ENCODE data around the gene GRID1. TPM values are rescaled to one million over a fixed set of nuclear protein-coding genes. Genes with fewer than 3 reads are reported as not detected.
"Not testable (repeated sequence)": the region's sequence is repeated elsewhere in the genome, so short reads cannot be mapped to it uniquely, and the experiment has no call there.

Gene GRID1
- total and polyA plus RNA-seq, 5 donors from 2014 or later = not detected

DNA sequence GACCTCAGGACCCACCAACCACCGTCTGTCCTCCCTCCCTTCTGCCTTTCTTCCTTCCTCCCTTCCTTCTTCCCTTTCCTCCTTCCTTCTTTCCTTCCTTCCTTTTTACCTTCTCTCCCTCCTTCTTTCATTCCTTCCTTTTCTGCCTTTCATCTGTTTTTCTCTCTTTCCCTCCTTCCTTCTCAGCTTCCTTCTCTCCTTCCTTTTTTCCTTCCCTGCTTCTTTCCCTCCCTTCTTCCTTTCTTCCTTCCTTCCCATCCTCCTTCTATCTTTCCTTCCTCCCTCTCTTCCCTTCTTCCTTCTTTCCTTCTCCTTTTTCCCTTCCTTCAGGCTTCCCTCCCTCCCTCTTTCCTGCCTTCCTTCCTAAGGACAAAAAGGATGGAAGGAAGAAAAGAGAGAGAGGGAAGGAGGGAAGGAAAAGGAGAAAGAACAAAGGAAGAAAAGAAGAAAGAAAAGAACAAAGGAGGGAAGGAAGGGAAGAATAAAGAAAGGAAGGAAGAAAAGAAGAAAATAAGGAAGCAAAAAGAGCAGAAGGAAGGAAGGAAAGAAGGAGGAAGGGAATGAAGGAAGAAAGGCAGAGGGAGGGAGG is 405.0 kb downstream of the GRID1 start:
- Histone ChIP-seq H3K4me1 (ENCODE audit: control insufficient read depth, insufficient read depth, low read length, poor library complexity, severe bottlenecking) (no peaks in the 10 kb centered on the region), H3K27me3 (ENCODE audit: control insufficient read depth, insufficient read depth, low read length) (no peaks in the 10 kb centered on the region), H3K27ac (ENCODE audit: insufficient read depth, low read length, poor library complexity, severe bottlenecking) (no peak overlapping the region), H3K9me3 (ENCODE audit: control insufficient read depth in 2 of 2, low read length in 2 of 2) (no peaks in the 10 kb centered on the region), H3K4me3 (ENCODE audit: low read depth, low read length) (no peak overlapping the region), H3K36me3 (ENCODE audit: control insufficient read depth, insufficient read depth, low read length) (no peaks in the 10 kb centered on the region)
- Mint-ChIP-seq H3K4me1 (no peaks in the 10 kb centered on the region), H3K27me3 (peaks cover 14% of the 10 kb centered on the region), H3K9me3 (peaks cover 0 to 20% (median 6%) of the 10 kb centered on the region in 7 donors), H3K36me3 (peaks cover 5% of the 10 kb centered on the region), H3K4me3 (no peak overlapping the region), H3K27ac (no peak overlapping the region)
- ATAC-seq (ENCODE audit: low read depth in 2 of 2) (no peak), DNase-seq (no peak)

DNA sequence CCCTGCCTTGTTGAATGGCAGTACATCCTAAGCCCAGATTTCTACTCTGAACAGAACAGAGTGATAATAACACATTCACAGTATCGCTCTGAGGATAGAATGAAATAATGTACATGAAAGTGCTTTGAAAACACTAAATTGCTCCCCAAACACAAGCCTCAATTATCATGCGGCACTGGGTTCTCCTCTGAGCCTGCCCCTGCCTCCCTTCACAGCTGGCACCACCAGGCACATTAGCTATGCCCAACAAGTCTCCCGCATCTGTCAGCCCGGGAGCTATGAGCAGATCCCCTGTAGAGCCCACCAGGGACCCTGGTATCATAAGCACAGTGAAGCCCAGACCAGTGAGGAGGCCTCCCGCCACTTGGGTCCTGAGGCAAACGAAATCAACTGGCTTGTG is 405.5 kb downstream of the GRID1 start:
- H3K27me3 ChIP-seq (ENCODE audit: control insufficient read depth, insufficient read depth, low read length) = no peaks in the 10 kb centered on the region
- Mint-ChIP-seq H3K27me3 (peaks cover 14% of the 10 kb centered on the region), H3K4me1 (no peaks in the 10 kb centered on the region), H3K4me3 (no peak overlapping the region), H3K27ac (no peak overlapping the region), H3K36me3 (peaks cover 5% of the 10 kb centered on the region), H3K9me3 (peaks cover 0 to 20% (median 6%) of the 10 kb centered on the region in 7 donors)
- H3K4me3 ChIP-seq (ENCODE audit: low read depth, low read length) = no peak overlapping the region
- no peaks in the 10 kb centered on the region for H3K9me3 ChIP-seq (ENCODE audit: control insufficient read depth in 2 of 2, low read length in 2 of 2)
- no peaks in the 10 kb centered on the region for H3K4me1 ChIP-seq (ENCODE audit: control insufficient read depth, insufficient read depth, low read length, poor library complexity, severe bottlenecking)
- DNase-seq (no peak), ATAC-seq (ENCODE audit: low read depth in 2 of 2) (no peak)
- H3K27ac ChIP-seq (ENCODE audit: insufficient read depth, low read length, poor library complexity, severe bottlenecking) = no peak overlapping the region
- no peaks in the 10 kb centered on the region for H3K36me3 ChIP-seq (ENCODE audit: control insufficient read depth, insufficient read depth, low read length)

DNA sequence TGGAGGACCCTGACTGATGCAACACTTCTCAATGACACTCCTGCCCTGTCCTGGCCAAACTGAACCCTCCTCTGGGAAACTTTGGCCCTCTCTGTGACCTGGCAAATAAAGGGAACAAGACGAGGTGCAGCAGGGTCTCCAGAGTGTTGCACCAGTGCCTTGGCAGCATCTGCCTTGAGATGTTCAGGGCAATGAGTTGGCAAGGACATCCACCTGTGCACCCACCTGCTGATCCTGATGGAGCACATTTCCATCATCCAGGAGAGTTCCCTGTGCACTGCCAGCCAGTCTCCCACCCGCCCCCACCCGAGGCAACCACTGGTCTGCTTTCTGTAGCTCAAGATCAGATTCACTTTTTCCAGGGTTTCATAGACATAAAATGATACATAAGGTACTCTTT is 407.4 kb downstream of the GRID1 start:
- DNase-seq (no peak), ATAC-seq (ENCODE audit: low read depth in 2 of 2) (no peak)
- peaks cover 0 to 12% (median 4%) of the 10 kb centered on the region in 7 donors for H3K9me3 Mint-ChIP-seq
- Histone ChIP-seq H3K36me3 (ENCODE audit: control insufficient read depth, insufficient read depth, low read length) (no peaks in the 10 kb centered on the region), H3K27ac (ENCODE audit: insufficient read depth, low read length, poor library complexity, severe bottlenecking) (no peak overlapping the region), H3K9me3 (ENCODE audit: control insufficient read depth in 2 of 2, low read length in 2 of 2) (no peaks in the 10 kb centered on the region), H3K4me1 (ENCODE audit: control insufficient read depth, insufficient read depth, low read length, poor library complexity, severe bottlenecking) (no peaks in the 10 kb centered on the region), H3K4me3 (ENCODE audit: low read depth, low read length) (no peak overlapping the region), H3K27me3 (ENCODE audit: control insufficient read depth, insufficient read depth, low read length) (no peaks in the 10 kb centered on the region)
- H3K36me3 Mint-ChIP-seq = peaks cover 5% of the 10 kb centered on the region
- no peak overlapping the region for H3K4me3 Mint-ChIP-seq
- no peak overlapping the region for H3K27ac Mint-ChIP-seq
- no peaks in the 10 kb centered on the region for H3K4me1 Mint-ChIP-seq
- H3K27me3 Mint-ChIP-seq = peaks cover 14% of the 10 kb centered on the region

DNA sequence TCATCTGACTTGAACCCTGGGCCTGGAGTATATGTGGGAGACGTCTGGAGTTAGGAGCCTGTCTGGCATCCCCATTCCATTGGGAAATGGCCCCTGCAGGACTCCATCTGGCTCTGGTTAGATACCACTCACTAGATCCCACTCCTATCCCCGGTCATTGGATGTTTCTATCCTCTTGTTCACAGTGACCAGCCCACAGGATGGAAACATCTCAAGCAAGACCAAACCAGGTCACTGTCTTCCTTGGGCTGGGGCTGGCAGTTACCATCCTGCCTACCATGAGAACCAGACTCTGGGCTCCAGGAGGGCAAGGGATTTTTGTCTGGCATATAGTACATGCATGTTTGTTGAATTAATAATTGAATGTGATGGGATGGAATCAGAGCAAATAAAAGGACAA is 415.7 kb downstream of the GRID1 start:
- no peaks in the 10 kb centered on the region for H3K4me1 Mint-ChIP-seq

DNA sequence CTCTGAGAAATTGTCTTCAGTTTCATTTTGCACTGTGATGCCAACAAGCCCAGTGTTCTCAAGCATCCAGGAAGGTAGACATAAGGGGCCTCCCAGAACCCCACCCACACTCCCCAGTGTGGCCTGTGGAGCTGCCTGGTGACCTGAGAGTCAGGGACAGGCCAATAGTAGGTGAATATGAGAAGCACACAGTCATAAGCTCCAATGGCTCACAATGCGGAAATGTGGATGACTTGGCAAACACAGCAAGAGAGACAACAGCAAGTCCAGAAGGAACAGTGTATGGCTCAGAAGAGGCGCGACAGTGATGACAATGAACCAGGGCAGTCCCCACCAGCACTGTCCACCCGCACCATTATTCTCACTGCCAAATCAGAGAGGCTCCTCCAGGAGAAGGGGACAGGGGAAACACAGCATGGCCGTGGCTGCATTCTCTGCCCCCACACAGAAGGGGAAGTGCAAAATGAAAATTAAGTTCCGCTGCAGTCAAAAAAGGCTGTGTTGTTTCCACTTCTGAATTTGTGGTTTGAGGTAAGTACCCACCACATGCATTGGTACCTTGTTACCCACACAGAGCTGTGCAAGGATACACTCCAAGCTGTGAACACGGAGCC is 419.8 kb downstream of the GRID1 start:
- Histone ChIP-seq H3K4me1 (ENCODE audit: control insufficient read depth, insufficient read depth, low read length, poor library complexity, severe bottlenecking) (no peaks in the 10 kb centered on the region), H3K27ac (ENCODE audit: insufficient read depth, low read length, poor library complexity, severe bottlenecking) (no peak overlapping the region), H3K27me3 (ENCODE audit: control insufficient read depth, insufficient read depth, low read length) (peaks cover 5% of the 10 kb centered on the region), H3K9me3 (ENCODE audit: control insufficient read depth in 2 of 2, low read length in 2 of 2) (no peaks in the 10 kb centered on the region), H3K4me3 (ENCODE audit: low read depth, low read length) (no peak overlapping the region), H3K36me3 (ENCODE audit: control insufficient read depth, insufficient read depth, low read length) (no peaks in the 10 kb centered on the region)
- no peak for ATAC-seq (ENCODE audit: low read depth in 2 of 2)
- no peak overlapping the region for H3K27ac Mint-ChIP-seq
- DNase-seq = no peak
- no peaks in the 10 kb centered on the region for H3K9me3 Mint-ChIP-seq
- no peaks in the 10 kb centered on the region for H3K4me1 Mint-ChIP-seq
- H3K36me3 Mint-ChIP-seq = no peaks in the 10 kb centered on the region
- no peak overlapping the region for H3K4me3 Mint-ChIP-seq
- H3K27me3 Mint-ChIP-seq = no peaks in the 10 kb centered on the region

More for the DNA sequence above, 415.7 kb downstream of the GRID1 start:
- no peaks in the 10 kb centered on the region for H3K9me3 ChIP-seq (ENCODE audit: control insufficient read depth in 2 of 2, low read length in 2 of 2)
- no peaks in the 10 kb centered on the region for H3K4me1 ChIP-seq (ENCODE audit: control insufficient read depth, insufficient read depth, low read length, poor library complexity, severe bottlenecking)
- Mint-ChIP-seq H3K27ac (no peak overlapping the region), H3K36me3 (no peaks in the 10 kb centered on the region), H3K9me3 (peaks cover 0 to 4% (median 0%) of the 10 kb centered on the region in 7 donors), H3K4me3 (no peak overlapping the region), H3K27me3 (no peaks in the 10 kb centered on the region)
- no peaks in the 10 kb centered on the region for H3K36me3 ChIP-seq (ENCODE audit: control insufficient read depth, insufficient read depth, low read length)
- DNase-seq = no peak
- no peak overlapping the region for H3K4me3 ChIP-seq (ENCODE audit: low read depth, low read length)
- no peak overlapping the region for H3K27ac ChIP-seq (ENCODE audit: insufficient read depth, low read length, poor library complexity, severe bottlenecking)
- no peak for ATAC-seq (ENCODE audit: low read depth in 2 of 2)
- peaks cover 3% of the 10 kb centered on the region for H3K27me3 ChIP-seq (ENCODE audit: control insufficient read depth, insufficient read depth, low read length)

DNA sequence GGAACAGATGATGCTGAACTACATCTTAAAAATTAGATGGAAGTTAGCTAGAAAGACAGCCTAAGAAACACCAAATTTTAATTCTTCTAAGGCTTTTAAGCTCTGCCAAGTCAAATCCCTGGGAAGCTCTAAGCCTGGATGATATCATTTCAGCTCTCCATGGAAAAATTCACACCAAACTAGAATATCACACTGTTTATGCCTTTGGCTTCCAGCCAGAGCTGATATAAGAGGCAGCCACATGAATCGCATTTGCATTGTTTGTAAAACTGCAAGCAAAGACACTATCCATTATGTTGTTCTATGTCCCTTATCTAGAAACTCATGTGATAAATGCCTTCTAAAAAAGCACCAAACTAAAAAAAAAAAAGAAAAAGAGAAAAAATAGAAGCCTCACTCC is 430.4 kb downstream of the GRID1 start:
- Histone ChIP-seq H3K27ac (ENCODE audit: insufficient read depth, low read length, poor library complexity, severe bottlenecking) (no peak overlapping the region), H3K27me3 (ENCODE audit: control insufficient read depth, insufficient read depth, low read length) (no peaks in the 10 kb centered on the region), H3K9me3 (ENCODE audit: control insufficient read depth in 2 of 2, low read length in 2 of 2) (no peaks in the 10 kb centered on the region), H3K36me3 (ENCODE audit: control insufficient read depth, insufficient read depth, low read length) (no peaks in the 10 kb centered on the region), H3K4me1 (ENCODE audit: control insufficient read depth, insufficient read depth, low read length, poor library complexity, severe bottlenecking) (no peaks in the 10 kb centered on the region), H3K4me3 (ENCODE audit: low read depth, low read length) (no peak overlapping the region)
- Mint-ChIP-seq H3K27me3 (peaks cover under 1% of the 10 kb centered on the region), H3K36me3 (no peaks in the 10 kb centered on the region), H3K4me3 (no peak overlapping the region), H3K27ac (no peak overlapping the region), H3K9me3 (no peaks in the 10 kb centered on the region), H3K4me1 (no peaks in the 10 kb centered on the region)
- DNase-seq (no peak), ATAC-seq (ENCODE audit: low read depth in 2 of 2) (no peak)

DNA sequence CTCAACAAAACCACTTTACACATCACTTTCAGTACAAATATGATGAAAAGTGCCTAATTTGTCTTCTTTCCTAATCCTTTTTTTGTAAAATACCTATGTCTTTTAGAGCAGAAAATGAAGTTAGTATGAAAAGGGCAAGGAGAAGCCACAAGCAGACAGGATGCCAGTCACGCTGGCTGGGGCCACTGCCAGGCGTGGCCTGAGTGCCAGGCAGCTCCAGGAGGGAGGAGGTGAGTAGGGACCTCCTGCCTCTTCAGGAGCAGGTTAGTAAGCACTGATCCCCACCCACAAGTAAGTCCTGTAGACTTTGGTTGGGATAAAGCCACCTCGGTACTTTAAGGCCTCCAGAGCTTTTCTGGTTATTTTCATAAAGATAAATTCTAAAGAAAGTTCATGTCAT is 432.0 kb downstream of the GRID1 start:
- Histone ChIP-seq H3K27ac (ENCODE audit: insufficient read depth, low read length, poor library complexity, severe bottlenecking) (no peak overlapping the region), H3K27me3 (ENCODE audit: control insufficient read depth, insufficient read depth, low read length) (no peaks in the 10 kb centered on the region), H3K4me1 (ENCODE audit: control insufficient read depth, insufficient read depth, low read length, poor library complexity, severe bottlenecking) (no peaks in the 10 kb centered on the region), H3K36me3 (ENCODE audit: control insufficient read depth, insufficient read depth, low read length) (no peaks in the 10 kb centered on the region), H3K4me3 (ENCODE audit: low read depth, low read length) (no peak overlapping the region), H3K9me3 (ENCODE audit: control insufficient read depth in 2 of 2, low read length in 2 of 2) (no peaks in the 10 kb centered on the region)
- H3K4me3 Mint-ChIP-seq = no peak overlapping the region
- peaks cover 4% of the 10 kb centered on the region for H3K27me3 Mint-ChIP-seq
- DNase-seq (no peak), ATAC-seq (ENCODE audit: low read depth in 2 of 2) (no peak)
- H3K27ac Mint-ChIP-seq = no peak overlapping the region
- H3K9me3 Mint-ChIP-seq = no peaks in the 10 kb centered on the region
- no peaks in the 10 kb centered on the region for H3K36me3 Mint-ChIP-seq
- H3K4me1 Mint-ChIP-seq = no peaks in the 10 kb centered on the region

DNA sequence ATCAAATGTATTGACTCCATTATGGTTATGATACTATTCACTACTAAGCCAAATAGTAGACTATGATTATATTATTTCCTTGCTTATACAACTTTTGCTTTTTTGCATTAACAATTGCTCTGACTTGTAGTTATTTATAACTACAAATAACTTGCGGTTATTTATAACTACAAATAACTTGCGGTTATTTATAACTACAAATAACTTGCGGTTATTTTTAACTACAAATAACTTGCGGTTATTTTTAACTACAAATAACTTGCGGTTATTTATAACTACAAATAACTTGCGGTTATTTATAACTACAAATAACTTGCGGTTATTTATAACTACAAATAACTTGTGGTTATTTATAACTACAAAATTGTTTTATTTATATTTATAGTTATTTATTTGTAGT is 436.6 kb downstream of the GRID1 start:
- H3K4me3 ChIP-seq (ENCODE audit: low read depth, low read length); H3K27me3 ChIP-seq (ENCODE audit: control insufficient read depth, insufficient read depth, low read length); H3K4me1 ChIP-seq (ENCODE audit: control insufficient read depth, insufficient read depth, low read length, poor library complexity, severe bottlenecking); ATAC-seq (ENCODE audit: low read depth in 2 of 2); H3K9me3 Mint-ChIP-seq; H3K27ac ChIP-seq (ENCODE audit: insufficient read depth, low read length, poor library complexity, severe bottlenecking); H3K36me3 Mint-ChIP-seq; DNase-seq; H3K36me3 ChIP-seq (ENCODE audit: control insufficient read depth, insufficient read depth, low read length); H3K4me3 Mint-ChIP-seq; H3K27me3 Mint-ChIP-seq; H3K4me1 Mint-ChIP-seq; H3K9me3 ChIP-seq (ENCODE audit: control insufficient read depth in 2 of 2, low read length in 2 of 2); H3K27ac Mint-ChIP-seq: not testable (repeated sequence)

Measured in CD4-positive, CD25-positive, alpha-beta regulatory T cell (primary cell).